Heart left ventricle (tissue), 13 donors: Measurements from ENCODE around the gene IL25.

Source experiments
- CTCF ChIP-seq, 12 donors: fragments of 200-600 bp; sonication (generic) in 4 of 12; IDR thresholded peaks; one replicate each; pipeline versions ENCODE4 v1.5.0 to v1.8.0; 2018 to 2022; ENCODE audit warnings: antibody characterized with exemption in 12 of 12, mild to moderate bottlenecking in 5 of 12
- POLR2A ChIP-seq, 2 donors: fragments of 450-650 bp; IDR thresholded peaks; one replicate each; pipeline ENCODE4 v1.6.1; 2017; ENCODE audit warnings: antibody characterized with exemption in 2 of 2, mild to moderate bottlenecking in 2 of 2, moderate library complexity in 2 of 2
- donor health status: ischemic (EF 13 %, LVEDD 7.1; RV severe dilation, severe dysfunction).
- donor health status: DM: no; HTN: yes; CAD: no.
- donor health status: DM: no; HTN: no; CAD: no.
- donor health status: ischemic (EF 25% LVEDD 6.9; RV normal size, moderate dysfunction).
- donor health status: ischemic (EF 25% LVEDD 5.7; RV mildly dilated, moderate dysfunction).
- donor health status: ischemic (EF 35%, LVEDD 5.7; RV mildly dilated, moderate dysfunction).
- donor health status: nonischemic (EF 11% LVEDD 7.7; RV severe dilation, severe dysfunction).
- donor health status: DM: yes; HTN: yes; CAD: no.
- donor health status: PGD.
- donor health status: ischemic (EF 29% LVEDD 5.4; RV normal size, mild dysfunction).
- donor health status: nonischemic (EF 23%, LVEDD 6.1; RV moderate dilation, normal function).

DNA sequence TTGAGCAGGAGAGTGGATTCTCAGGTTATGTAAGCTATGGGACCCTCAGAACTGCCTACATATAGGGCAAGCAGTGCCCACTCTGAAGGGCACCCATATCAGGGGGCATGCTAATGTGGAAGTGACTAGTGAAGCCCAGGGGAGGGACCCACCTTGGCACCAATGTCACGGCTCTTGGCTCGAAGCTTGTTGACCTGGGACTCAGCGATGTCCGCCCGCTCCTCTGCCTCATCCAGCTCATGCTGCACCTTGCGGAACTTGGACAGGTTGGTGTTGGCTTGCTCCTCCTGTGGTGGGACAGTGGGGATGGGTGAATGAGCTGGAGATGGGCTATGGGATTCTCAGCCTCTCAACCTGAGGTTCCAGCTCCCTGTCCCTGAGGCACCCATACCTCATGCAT is 9.7 kb downstream of the IL25 start:
- no peak for TF ChIP-seq CTCF (IDR thresholded peaks at IDR 0.05)
- TF ChIP-seq POLR2A (IDR thresholded peaks at IDR 0.05), result no peak
